Spleen (tissue), 11 donors: Measurements from ENCODE around the gene RFX3. TPM values are rescaled to one million over a fixed set of nuclear protein-coding genes. Genes with fewer than 3 reads are reported as not detected.

ENCODE experiments used
- DNase-seq: peaks from one replicate; pipeline ENCODE4 v3.0.0-alpha.2; 2020
- H3K27ac ChIP-seq, 8 donors: fragments of 200-600 bp; sonication (generic) in 7 of 8; 1 replicate in 4 of 8; 2 replicates in 4 of 8; pipeline versions ENCODE4 v1.5.0 to v1.8.0; 2016 to 2021; ENCODE audit warnings: inconsistent platforms in 4 of 8, mild to moderate bottlenecking in 4 of 8, moderate library complexity in 1 of 8
- H3K27me3 ChIP-seq, 7 donors: fragments of 200-600 bp; sonication (generic) in 6 of 7; replicated peaks in 1 of 7; 1 replicate in 4 of 7; 2 replicates in 3 of 7; pipeline versions ENCODE4 v1.5.0 to v1.8.0; 2016 to 2021; ENCODE audit warnings: inconsistent platforms in 3 of 7, mild to moderate bottlenecking in 1 of 7
- H3K36me3 ChIP-seq, 6 donors: fragments of 200-600 bp; sonication (generic) in 5 of 6; 1 replicate in 4 of 6; 2 replicates in 2 of 6; pipeline versions ENCODE4 v1.5.0 to v1.8.0; 2016 to 2021; ENCODE audit warnings: inconsistent platforms in 2 of 6
- H3K4me1 ChIP-seq, 6 donors: fragments of 200-600 bp; sonication (generic) in 5 of 6; 1 replicate in 3 of 6; 2 replicates in 3 of 6; pipeline versions ENCODE4 v1.5.0 to v1.8.0; 2016 to 2021; ENCODE audit warnings: inconsistent platforms in 3 of 6
- H3K4me3 ChIP-seq, 8 donors: fragments of 200-600 bp; sonication (generic) in 7 of 8; 1 replicate in 4 of 8; 2 replicates in 4 of 8; pipeline versions ENCODE4 v1.5.0 to v1.8.0; 2016 to 2021; ENCODE audit warnings: inconsistent platforms in 4 of 8, mild to moderate bottlenecking in 4 of 8, moderate library complexity in 2 of 8
- H3K9me3 ChIP-seq, 8 donors: fragments of 200-600 bp; sonication (generic) in 7 of 8; 1 replicate in 4 of 8; 2 replicates in 4 of 8; pipeline versions ENCODE4 v1.5.0 to v1.8.0; 2016 to 2021; ENCODE audit warnings: inconsistent platforms in 4 of 8
- CTCF ChIP-seq, 11 experiments: fragments of 200-600 bp in 7 of 11; fragments of 450-650 bp in 4 of 11; sonication (generic) in 4 of 11; IDR thresholded peaks in 8 of 11; conservative IDR thresholded peaks in 3 of 11; 1 replicate in 7 of 11; 2 replicates in 4 of 11; pipeline versions ENCODE4 v1.4.0 to v1.8.0; 2016 to 2021; ENCODE audit warnings: antibody characterized with exemption in 11 of 11, inconsistent platforms in 4 of 11, mild to moderate bottlenecking in 1 of 11
- POLR2A ChIP-seq, 3 donors: fragments of 450-650 bp; IDR thresholded peaks; one replicate each; pipeline ENCODE4 v1.5.1; 2017; ENCODE audit warnings: antibody characterized with exemption in 3 of 3, mild to moderate bottlenecking in 1 of 3
- POLR2AphosphoS5 ChIP-seq, 3 donors: sonication (generic); formaldehyde crosslinking; IDR thresholded peaks; one replicate each; pipeline ENCODE4 v1.5.1; 2017; ENCODE audit warnings: antibody characterized with exemption in 3 of 3
- WGBS, 5 donors: extraction: QIAGEN DNeasy Blood & Tissue Kit in 3 of 5; methylation state at CpG; one replicate each; pipeline versions ENCODE4 v1.1.5 to v1.1.7; 2013 to 2018; 5-methylcytosine and 5-hydroxymethylcytosine counted together
- intact Hi-C: fragments of 100-400 bp; cut with DNase I; formaldehyde crosslinking; loops from one replicate; pipeline ENCODE4 v1.15.0; 2023; ENCODE audit warnings: low total_unique reads
- polyA plus RNA-seq, 3 donors: library from polyadenylated mRNA; stranded (reverse); fragments of 200-250 nt; gene quantifications; one replicate each; pipeline ENCODE4 v1.2.1, GENCODE V29; 2013
- total RNA-seq, 7 donors: library from RNA; depleted of rRNA in 3 of 7; stranded (reverse); fragments of >200 nt in 3 of 7; fragmentation: NEBNext Ultra II Directional in 4 of 7; extraction: Animal tissue kit (Norgen Biotek cat#: 25700) in 4 of 7; gene quantifications; one replicate each; pipeline versions ENCODE4 v1.1.0 to v1.2.1, GENCODE V29; 2016 to 2021
- donor health status: healthy with polysubstance abuse.
- donor health status: DM: no; HTN: no; CAD: no; lungs with moderate emphysema.
- donor health status: DM: no; HTN: no; CAD: no.
- donor health status: Bipolar disorder and iron deficiency.
- donor health status: healthy.
- donor health status: DM: no; HTN: no; CAD: no.
- donor health status: DM: yes; HTN: yes; CAD: no.

RFX3 gene
- total and polyA plus RNA-seq, 10 donors: 2.5 to 25.9 (median 19.1) TPM

- H3K36me3 ChIP-seq: peaks cover 0 to 50% (median 6%) of the 10 kb centered on the region in 6 donors
- H3K4me3 ChIP-seq: no peak overlapping the region
- 86 to 95% (median 92%) methylated on average over 3 of the region's 3 CpGs for whole genome bisulfite sequencing, 5 donors
- H3K4me1 ChIP-seq: no peaks in the 10 kb centered on the region
- intact Hi-C loops: no loop called here
- peaks cover 0 to 13% (median 4%) of the 10 kb centered on the region in 8 donors for H3K9me3 ChIP-seq
- DNase-seq: no peak
- TF ChIP-seq CTCF (IDR thresholded peaks at IDR 0.05 in 8 of 11, conservative IDR thresholded peaks at IDR 0.05 in 3 of 11) (no peak), POLR2AphosphoS5 (IDR thresholded peaks at IDR 0.05) (no peak), POLR2A (IDR thresholded peaks at IDR 0.05) (no peak)
- no peak overlapping the region for H3K27ac ChIP-seq
- H3K27me3 ChIP-seq: no peaks in the 10 kb centered on the region
Observed at GRCh38 chr9:3553076-3553765, 27.4 kb upstream of the RFX3 start.

GRCh38 chr9:3549225-3549624 is 23.4 kb upstream of the RFX3 start:
- TF ChIP-seq POLR2A (IDR thresholded peaks at IDR 0.05): no peak
- no peak for TF ChIP-seq CTCF (IDR thresholded peaks at IDR 0.05 in 8 of 11, conservative IDR thresholded peaks at IDR 0.05 in 3 of 11)
- TF ChIP-seq POLR2AphosphoS5 (IDR thresholded peaks at IDR 0.05): no peak
- Histone ChIP-seq H3K9me3 (no peaks in the 10 kb centered on the region), H3K27ac (no peak overlapping the region), H3K4me1 (no peaks in the 10 kb centered on the region), H3K4me3 (no peak overlapping the region), H3K36me3 (peaks cover 0 to 28% (median 6%) of the 10 kb centered on the region in 6 donors), H3K27me3 (no peaks in the 10 kb centered on the region)
- intact Hi-C loops: no loop called here
- no peak for DNase-seq

DNA sequence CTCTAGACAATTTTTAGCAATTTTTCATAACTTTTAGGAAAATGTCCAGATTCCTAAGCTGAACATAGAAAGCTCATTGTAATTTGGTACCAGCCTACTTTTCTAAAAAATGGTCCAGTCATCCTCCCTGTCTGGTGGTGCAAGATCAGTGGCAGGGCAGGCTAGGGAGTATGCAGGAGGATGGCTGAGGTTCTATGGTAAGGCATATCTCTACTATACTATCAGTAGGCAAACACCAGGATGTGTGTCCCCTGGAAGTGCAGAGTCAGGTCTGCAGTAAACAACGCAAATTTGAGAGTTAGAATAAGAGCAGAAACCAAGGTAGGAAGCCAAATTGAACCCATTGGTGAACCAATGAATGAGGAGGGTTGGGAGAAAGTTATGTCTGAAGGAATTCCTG is 22.8 kb upstream of the RFX3 start:
- WGBS, 5 donors: 87 to 97% (median 95%) methylated on average over 1 of the region's 1 CpG
- H3K4me3 ChIP-seq: no peak overlapping the region
- TF ChIP-seq POLR2A (IDR thresholded peaks at IDR 0.05) (no peak), CTCF (IDR thresholded peaks at IDR 0.05 in 8 of 11, conservative IDR thresholded peaks at IDR 0.05 in 3 of 11) (no peak), POLR2AphosphoS5 (IDR thresholded peaks at IDR 0.05) (no peak)
- no peaks in the 10 kb centered on the region for H3K9me3 ChIP-seq
- no peaks in the 10 kb centered on the region for H3K4me1 ChIP-seq
- no peaks in the 10 kb centered on the region for H3K27me3 ChIP-seq
- peaks cover 0 to 22% (median 3%) of the 10 kb centered on the region in 6 donors for H3K36me3 ChIP-seq
- intact Hi-C loops: no loop called here
- no peak for DNase-seq
- H3K27ac ChIP-seq: no peak overlapping the region

DNA sequence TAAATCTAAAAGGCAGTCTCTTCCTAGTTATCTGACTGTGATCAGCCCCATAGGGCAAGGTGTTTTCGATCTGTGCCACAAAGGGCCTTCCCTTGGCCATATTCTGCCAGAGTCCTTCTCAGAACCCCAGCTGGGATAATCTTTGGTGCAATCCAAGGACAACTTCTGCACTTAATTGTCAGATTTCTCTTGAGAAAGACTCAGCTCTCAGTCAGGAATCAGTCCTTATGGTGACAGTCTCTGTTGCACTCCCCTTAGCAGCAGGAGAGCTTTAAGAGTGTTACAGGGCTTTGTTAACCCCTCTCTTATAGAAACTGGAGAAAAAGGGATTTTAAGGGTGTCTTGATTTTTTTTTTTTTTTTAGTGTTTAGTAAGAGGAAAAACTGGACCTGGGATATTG is 15.4 kb upstream of the RFX3 start:
- TF ChIP-seq POLR2A (IDR thresholded peaks at IDR 0.05) (no peak), POLR2AphosphoS5 (IDR thresholded peaks at IDR 0.05) (no peak), CTCF (IDR thresholded peaks at IDR 0.05 in 8 of 11, conservative IDR thresholded peaks at IDR 0.05 in 3 of 11) (no peak)
- Histone ChIP-seq H3K27ac (no peak overlapping the region), H3K4me1 (peaks cover 0 to 9% (median 0%) of the 10 kb centered on the region in 6 donors), H3K36me3 (no peaks in the 10 kb centered on the region), H3K9me3 (no peaks in the 10 kb centered on the region), H3K4me3 (no peak overlapping the region), H3K27me3 (no peaks in the 10 kb centered on the region)
- no peak for DNase-seq
- intact Hi-C loops: no loop called here
- 95 to 100% (median 100%) methylated on average over 1 of the region's 1 CpG for WGBS, 5 donors
